Activated CD8-positive, alpha-beta T cell treated with anti-CD3 and anti-CD28 coated beads, Interleukin-2, amount 10 ng/mL, durations not matched to agents 7 days and 5 days (primary cell): ENCODE measurements around the gene PCDH9. TPM values are rescaled to one million over a fixed set of nuclear protein-coding genes. Genes with fewer than 3 reads are reported as not detected.

ENCODE experiments used
- ATAC-seq: fragments of 150-1000 bp; cut with Tn5 transposase; one replicate; pipeline ENCODE4 v1.10.0; 2021; ENCODE audit warnings: moderate library complexity
- CTCF ChIA-PET: fragments of 350-600 bp; sonication (Branson Sonifier 250); formaldehyde crosslinking; loops from one replicate; lab custom pipeline; 2021; ENCODE audit warnings: antibody characterized with exemption; lab: Charles Lee
- POLR2A ChIA-PET: fragments of 350-600 bp; sonication (Branson Sonifier 250); formaldehyde crosslinking; loops from one replicate; lab custom pipeline; 2021; ENCODE audit warnings: antibody characterized with exemption; lab: Charles Lee
- DNase-seq: peaks from one replicate; pipeline ENCODE4 v3.0.0-alpha.2; 2020
- H3K27ac Mint-ChIP-seq: one replicate; pipeline ENCODE4 v1.8.0; 2021; ENCODE audit warnings: mild to moderate bottlenecking, mixed read lengths
- H3K27me3 Mint-ChIP-seq: one replicate; pipeline ENCODE4 v1.8.0; 2021; ENCODE audit warnings: low read depth, mixed read lengths
- H3K36me3 Mint-ChIP-seq: one replicate; pipeline ENCODE4 v1.8.0; 2021; ENCODE audit warnings: low read depth, mixed read lengths
- H3K4me1 Mint-ChIP-seq: one replicate; pipeline ENCODE4 v1.8.0; 2021; ENCODE audit warnings: low read depth, mixed read lengths
- H3K4me3 Mint-ChIP-seq: one replicate; pipeline ENCODE4 v1.8.0; 2021; ENCODE audit warnings: mild to moderate bottlenecking, mixed read lengths
- H3K9me3 Mint-ChIP-seq: one replicate; pipeline ENCODE4 v1.8.0; 2022; ENCODE audit warnings: mixed read lengths; ENCODE audit not compliant: insufficient read depth
- total RNA-seq, 2 experiments: library from RNA; stranded (reverse); gene quantifications; one replicate each; pipeline ENCODE4 v1.2.3, GENCODE V29; 2021

PCDH9 gene
- total RNA-seq, 2 experiments from 2014 or later, result 0.08 to 0.13 TPM

DNA sequence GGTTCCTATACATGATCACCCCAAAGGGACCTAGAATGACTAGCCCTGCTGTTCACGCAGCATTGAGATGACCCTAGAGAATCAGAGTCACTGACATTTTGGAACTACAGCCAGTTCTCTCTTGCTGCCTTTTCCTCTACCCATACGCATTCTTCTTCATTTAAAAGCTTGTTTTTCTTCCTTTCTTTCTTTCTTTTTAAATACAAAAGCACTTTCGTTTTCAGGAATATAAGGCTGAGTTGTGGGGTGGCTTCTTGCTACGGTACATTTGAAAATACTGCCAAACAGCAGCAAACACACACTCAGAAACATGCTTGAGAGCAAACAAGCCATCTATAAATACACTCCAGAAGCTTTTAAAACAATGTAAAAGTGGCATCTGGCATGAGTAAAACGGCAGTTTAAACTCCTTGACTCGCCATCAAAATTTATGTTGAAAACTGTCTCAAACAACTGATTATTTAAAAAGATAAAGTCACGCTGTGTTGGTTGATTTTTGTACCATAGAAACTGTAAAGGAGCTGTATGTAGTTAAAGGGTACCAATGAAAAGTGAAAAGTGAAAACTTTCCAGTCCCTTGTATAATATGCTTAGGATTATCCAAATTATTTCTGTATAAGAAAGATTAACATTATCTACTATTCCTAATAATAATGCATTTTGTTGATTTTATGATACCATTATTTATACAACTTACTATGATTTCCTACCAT lies 95.6 kb downstream of the PCDH9 start:
- no peaks in the 10 kb centered on the region for H3K27me3 Mint-ChIP-seq
- DNase-seq, result no peak
- no peak for ATAC-seq
- H3K27ac Mint-ChIP-seq, result no peak overlapping the region
- no peaks in the 10 kb centered on the region for H3K36me3 Mint-ChIP-seq
- H3K4me1 Mint-ChIP-seq, result no peaks in the 10 kb centered on the region
- H3K9me3 Mint-ChIP-seq, result no peaks in the 10 kb centered on the region
- no peak overlapping the region for H3K4me3 Mint-ChIP-seq
- CTCF ChIA-PET, result interaction anchor here (0.8 kb wide), 1 partner anchor 140 kb away, joined by 3 read pairs; no protein-coding TSS in a partner anchor
- POLR2A ChIA-PET, result no interaction called here

DNA sequence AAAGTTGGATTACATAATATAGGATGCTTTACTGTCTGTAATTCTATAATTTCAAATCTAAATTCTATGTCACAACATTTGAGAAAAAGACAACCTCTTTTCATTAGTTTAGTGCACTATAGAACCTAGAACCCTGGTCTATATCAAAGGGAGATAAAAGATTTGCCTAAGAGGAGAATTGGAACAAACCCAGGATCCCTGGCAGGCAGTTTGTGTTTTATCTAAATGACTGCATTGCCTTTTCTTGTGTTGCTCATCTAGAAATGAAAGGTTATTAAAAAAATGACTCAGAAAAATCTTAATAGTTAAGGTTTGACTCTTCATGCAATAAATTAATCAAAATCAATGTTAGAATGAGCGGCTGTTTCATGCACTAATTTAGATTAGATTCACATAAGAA lies 96.7 kb downstream of the PCDH9 start:
- no peak overlapping the region for H3K4me3 Mint-ChIP-seq
- no peaks in the 10 kb centered on the region for H3K36me3 Mint-ChIP-seq
- ATAC-seq (no peak), DNase-seq (no peak)
- H3K27me3 Mint-ChIP-seq, result no peaks in the 10 kb centered on the region
- no peak overlapping the region for H3K27ac Mint-ChIP-seq
- ChIA-PET CTCF (no interaction called here), POLR2A (no interaction called here)
- H3K4me1 Mint-ChIP-seq, result no peaks in the 10 kb centered on the region
- no peaks in the 10 kb centered on the region for H3K9me3 Mint-ChIP-seq

DNA sequence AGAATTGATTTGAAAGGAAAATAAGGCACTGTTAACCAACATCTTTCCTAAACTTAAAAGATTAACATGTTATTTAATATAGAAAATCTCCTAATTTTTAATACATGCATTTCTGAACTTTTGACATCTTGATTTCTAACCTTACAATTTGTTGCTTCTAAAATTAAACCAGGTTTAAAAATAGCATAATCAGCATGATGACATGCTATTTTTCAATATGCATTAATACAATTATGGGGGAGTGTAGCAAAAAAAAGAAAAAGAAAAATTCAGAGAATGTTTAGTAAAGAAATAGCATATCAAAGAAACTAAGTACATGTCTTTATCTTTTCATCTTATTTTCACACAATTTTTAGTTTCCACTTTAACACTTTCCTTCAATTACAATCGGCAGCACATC lies 98.7 kb downstream of the PCDH9 start:
- ATAC-seq, result no peak
- no peak overlapping the region for H3K27ac Mint-ChIP-seq
- ChIA-PET POLR2A (no interaction called here), CTCF (no interaction called here)
- DNase-seq, result no peak
- H3K27me3 Mint-ChIP-seq, result no peaks in the 10 kb centered on the region
- H3K4me1 Mint-ChIP-seq, result no peaks in the 10 kb centered on the region
- no peaks in the 10 kb centered on the region for H3K9me3 Mint-ChIP-seq
- no peak overlapping the region for H3K4me3 Mint-ChIP-seq
- H3K36me3 Mint-ChIP-seq, result no peaks in the 10 kb centered on the region

DNA sequence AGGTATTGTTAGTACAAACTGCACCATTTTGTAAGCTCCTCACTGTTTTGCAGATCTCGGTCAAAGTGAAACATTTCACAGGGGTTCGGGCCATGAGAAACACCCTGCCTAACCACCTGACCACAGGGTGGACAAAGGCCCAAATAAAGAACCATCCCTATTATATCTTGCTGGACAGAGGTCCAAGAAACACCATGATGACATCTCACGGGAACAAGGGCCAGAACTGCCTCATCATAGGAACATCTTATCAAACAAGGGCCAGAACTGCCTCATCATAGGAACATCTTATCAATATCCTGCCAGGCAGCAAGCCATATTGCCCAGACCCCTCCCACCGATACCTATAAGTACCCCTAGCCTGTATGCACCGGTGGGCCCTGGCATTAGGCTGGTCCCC lies 99.7 kb downstream of the PCDH9 start:
- H3K4me1 Mint-ChIP-seq, result no peaks in the 10 kb centered on the region
- DNase-seq, result no peak
- H3K27ac Mint-ChIP-seq, result no peak overlapping the region
- ChIA-PET POLR2A (interaction anchor here (0.7 kb wide), 1 partner anchor 21 kb away, joined by 3 read pairs; no protein-coding TSS in a partner anchor), CTCF (no interaction called here)
- ATAC-seq, result no peak
- no peaks in the 10 kb centered on the region for H3K36me3 Mint-ChIP-seq
- H3K27me3 Mint-ChIP-seq, result no peaks in the 10 kb centered on the region
- H3K4me3 Mint-ChIP-seq, result no peak overlapping the region
- no peaks in the 10 kb centered on the region for H3K9me3 Mint-ChIP-seq

DNA sequence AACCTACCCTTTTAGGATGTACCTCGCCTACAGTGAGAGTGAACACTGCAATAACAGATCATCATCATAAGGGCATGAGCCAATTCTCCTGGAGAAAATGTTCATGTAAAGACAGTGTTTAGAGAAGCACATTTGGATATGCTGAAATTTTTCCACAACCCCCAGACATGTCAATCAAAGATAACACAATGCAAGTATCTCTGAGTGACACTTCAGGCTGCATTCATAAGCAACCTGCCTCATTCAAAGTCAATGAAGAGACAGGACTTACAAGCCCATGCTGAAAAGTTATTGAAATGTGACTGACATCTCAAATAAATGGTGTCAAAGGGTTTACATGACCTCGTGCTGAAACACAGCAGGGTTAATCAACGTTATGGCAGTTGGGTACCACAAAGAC lies 102.0 kb downstream of the PCDH9 start:
- ATAC-seq, result no peak
- Mint-ChIP-seq H3K27me3 (no peaks in the 10 kb centered on the region), H3K27ac (no peak overlapping the region), H3K4me1 (no peaks in the 10 kb centered on the region), H3K36me3 (no peaks in the 10 kb centered on the region), H3K4me3 (no peak overlapping the region), H3K9me3 (no peaks in the 10 kb centered on the region)
- CTCF ChIA-PET, result no interaction called here
- POLR2A ChIA-PET, result no interaction called here
- DNase-seq, result no peak

DNA sequence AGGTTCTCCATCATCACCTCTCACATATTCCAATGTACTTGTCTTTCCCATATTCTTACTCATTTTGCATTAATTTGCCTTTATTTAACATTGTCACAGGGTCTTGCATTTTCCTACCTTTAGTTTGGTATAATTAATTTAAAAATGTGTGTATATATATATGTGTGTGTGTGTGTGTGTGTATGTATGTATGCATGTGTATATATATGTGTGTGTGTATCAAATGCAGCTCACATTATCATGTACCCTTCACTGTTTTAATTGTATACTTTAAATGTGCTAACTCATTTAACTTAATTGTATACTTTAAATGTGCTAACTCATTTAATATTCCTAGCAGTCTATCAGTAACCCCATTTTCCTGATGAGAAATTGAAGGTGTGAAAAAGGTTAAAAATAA lies 104.5 kb downstream of the PCDH9 start:
- Mint-ChIP-seq H3K4me3 (no peak overlapping the region), H3K4me1 (no peaks in the 10 kb centered on the region), H3K36me3 (no peaks in the 10 kb centered on the region), H3K9me3 (no peaks in the 10 kb centered on the region), H3K27ac (no peak overlapping the region), H3K27me3 (no peaks in the 10 kb centered on the region)
- DNase-seq, result no peak
- ATAC-seq, result no peak
- ChIA-PET CTCF (no interaction called here), POLR2A (no interaction called here)

DNA sequence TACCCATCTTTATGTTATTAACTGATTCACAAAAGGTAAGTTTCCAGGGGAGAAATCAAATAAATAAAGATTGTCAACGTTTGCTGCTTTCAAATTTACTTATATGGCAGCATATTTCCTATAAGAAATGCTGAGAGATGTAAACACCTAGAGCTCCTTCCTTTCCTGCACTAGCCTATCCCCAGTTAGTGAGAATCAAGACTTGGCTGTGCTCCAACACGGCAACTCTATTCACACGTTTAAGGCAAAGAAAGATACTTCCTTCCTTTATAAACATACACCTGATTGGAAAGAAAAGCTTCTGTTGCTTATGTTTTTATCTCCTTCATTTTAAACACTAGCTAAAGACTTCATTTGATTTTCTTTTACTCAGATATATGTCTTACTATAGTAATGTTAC lies 107.0 kb downstream of the PCDH9 start:
- Mint-ChIP-seq H3K4me3 (no peak overlapping the region), H3K36me3 (no peaks in the 10 kb centered on the region), H3K9me3 (no peaks in the 10 kb centered on the region), H3K27me3 (no peaks in the 10 kb centered on the region), H3K27ac (no peak overlapping the region), H3K4me1 (no peaks in the 10 kb centered on the region)
- ChIA-PET CTCF (no interaction called here), POLR2A (no interaction called here)
- DNase-seq, result no peak
- no peak for ATAC-seq

DNA sequence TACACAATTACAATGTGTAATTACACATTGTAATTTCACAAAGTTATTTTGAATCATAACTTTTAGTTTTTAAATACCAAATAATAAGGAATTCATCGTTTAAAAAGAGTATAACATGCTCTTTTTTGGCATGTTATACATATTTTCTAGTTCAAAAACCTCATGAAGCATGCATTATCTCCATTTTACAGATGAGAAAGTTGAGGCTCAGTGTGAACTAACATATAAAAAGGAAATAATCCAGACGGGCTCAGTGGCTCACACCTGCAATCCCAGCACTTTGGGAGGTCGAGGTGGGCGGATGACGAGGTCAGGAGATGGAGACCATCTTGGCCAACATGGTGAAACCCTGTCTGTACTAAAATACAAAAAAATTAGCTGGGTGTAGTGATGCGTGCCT lies 107.9 kb downstream of the PCDH9 start:
- DNase-seq (no peak), ATAC-seq (no peak)
- ChIA-PET CTCF (no interaction called here), POLR2A (no interaction called here)
- H3K9me3 Mint-ChIP-seq, result no peaks in the 10 kb centered on the region
- H3K4me3 Mint-ChIP-seq, result no peak overlapping the region
- H3K36me3 Mint-ChIP-seq, result no peaks in the 10 kb centered on the region
- no peaks in the 10 kb centered on the region for H3K27me3 Mint-ChIP-seq
- no peak overlapping the region for H3K27ac Mint-ChIP-seq
- no peaks in the 10 kb centered on the region for H3K4me1 Mint-ChIP-seq

DNA sequence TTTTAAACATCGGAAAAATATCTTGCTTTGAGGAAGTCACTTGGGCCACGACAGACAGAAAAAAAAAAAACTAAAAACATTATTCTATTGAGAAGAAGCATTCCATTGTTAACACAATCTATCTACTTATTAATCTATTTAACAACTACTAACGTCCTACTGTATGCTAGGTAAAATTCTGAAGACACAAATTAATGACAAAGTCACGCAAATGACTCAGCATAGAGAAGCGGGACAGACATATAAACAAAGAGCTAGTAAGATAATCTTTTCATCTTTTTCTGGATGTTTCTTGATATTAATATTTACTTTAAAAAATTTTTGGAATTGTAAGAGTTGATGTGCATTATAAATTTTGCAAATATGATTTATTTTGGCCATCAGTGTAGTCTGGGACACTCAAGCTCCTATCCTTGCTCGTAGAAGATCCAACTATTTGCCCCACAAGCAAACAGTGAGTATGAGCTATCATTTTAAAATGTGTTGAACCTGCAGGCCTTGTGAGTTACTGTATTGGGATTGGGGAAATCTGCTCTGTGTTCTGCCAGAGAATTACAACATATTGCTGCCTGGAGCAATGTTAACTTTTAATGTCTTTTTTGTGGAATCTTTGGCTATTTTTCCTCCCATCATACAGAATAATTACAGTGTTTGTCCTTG lies 109.1 kb downstream of the PCDH9 start:
- no peaks in the 10 kb centered on the region for H3K36me3 Mint-ChIP-seq
- CTCF ChIA-PET, result no interaction called here
- no peak overlapping the region for H3K4me3 Mint-ChIP-seq

DNA sequence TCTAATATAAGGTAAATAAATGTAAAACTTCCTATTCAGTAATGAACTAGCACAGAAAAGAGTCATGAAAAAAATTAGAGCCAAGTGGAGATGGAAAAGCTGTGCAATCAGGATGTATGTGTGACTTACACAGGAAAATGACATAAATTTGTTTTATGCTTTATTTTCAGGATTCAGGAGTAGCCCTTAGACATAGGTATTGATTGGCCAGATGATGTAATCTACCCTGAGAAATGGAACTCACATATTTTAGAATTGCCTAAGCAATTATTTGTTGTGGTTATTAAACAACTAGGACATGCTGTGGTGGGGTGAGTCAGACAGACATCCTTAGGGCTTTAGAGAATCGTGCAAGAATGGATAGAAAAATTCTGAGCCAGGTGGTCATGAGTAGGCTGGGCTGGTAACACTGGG lies 110.6 kb downstream of the PCDH9 start:
- Mint-ChIP-seq H3K4me3 (no peak overlapping the region), H3K36me3 (no peaks in the 10 kb centered on the region), H3K27me3 (no peaks in the 10 kb centered on the region), H3K27ac (no peak overlapping the region), H3K4me1 (no peaks in the 10 kb centered on the region), H3K9me3 (no peaks in the 10 kb centered on the region)
- ATAC-seq, result no peak
- ChIA-PET CTCF (no interaction called here), POLR2A (interaction anchor here (0.7 kb wide), 1 partner anchor 141 kb away, joined by 3 read pairs; no protein-coding TSS in a partner anchor)
- no peak for DNase-seq

More for the DNA sequence above, 109.1 kb downstream of the PCDH9 start:
- Mint-ChIP-seq H3K9me3 (no peaks in the 10 kb centered on the region), H3K27ac (no peak overlapping the region), H3K27me3 (no peaks in the 10 kb centered on the region), H3K4me1 (no peaks in the 10 kb centered on the region)
- ATAC-seq (no peak), DNase-seq (no peak)
- POLR2A ChIA-PET, result no interaction called here

DNA sequence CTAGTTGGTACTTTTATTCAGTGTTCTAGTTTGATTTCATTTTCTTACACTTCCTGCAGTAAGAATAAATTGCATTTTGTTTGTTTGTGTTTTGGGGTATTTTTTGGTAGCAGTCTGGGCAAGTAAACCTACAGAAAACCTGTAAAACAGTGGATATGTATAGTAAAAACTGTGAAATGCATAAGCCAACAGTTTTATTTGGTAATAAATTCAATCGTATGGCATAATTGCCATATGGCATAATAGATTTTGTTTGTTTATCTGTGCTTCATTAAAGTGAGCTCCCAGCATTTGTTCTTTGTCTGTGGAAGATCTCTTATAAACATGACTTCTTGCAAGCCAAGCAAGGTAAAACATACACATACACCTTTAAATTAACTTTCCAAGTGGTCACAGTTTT lies 111.9 kb downstream of the PCDH9 start:
- H3K9me3 Mint-ChIP-seq, result no peaks in the 10 kb centered on the region
- no peak overlapping the region for H3K27ac Mint-ChIP-seq
- DNase-seq, result no peak
- no peaks in the 10 kb centered on the region for H3K27me3 Mint-ChIP-seq
- POLR2A ChIA-PET, result no interaction called here
- no peaks in the 10 kb centered on the region for H3K4me1 Mint-ChIP-seq
- no peaks in the 10 kb centered on the region for H3K36me3 Mint-ChIP-seq
- no peak for ATAC-seq
- CTCF ChIA-PET, result no interaction called here
- H3K4me3 Mint-ChIP-seq, result no peak overlapping the region

DNA sequence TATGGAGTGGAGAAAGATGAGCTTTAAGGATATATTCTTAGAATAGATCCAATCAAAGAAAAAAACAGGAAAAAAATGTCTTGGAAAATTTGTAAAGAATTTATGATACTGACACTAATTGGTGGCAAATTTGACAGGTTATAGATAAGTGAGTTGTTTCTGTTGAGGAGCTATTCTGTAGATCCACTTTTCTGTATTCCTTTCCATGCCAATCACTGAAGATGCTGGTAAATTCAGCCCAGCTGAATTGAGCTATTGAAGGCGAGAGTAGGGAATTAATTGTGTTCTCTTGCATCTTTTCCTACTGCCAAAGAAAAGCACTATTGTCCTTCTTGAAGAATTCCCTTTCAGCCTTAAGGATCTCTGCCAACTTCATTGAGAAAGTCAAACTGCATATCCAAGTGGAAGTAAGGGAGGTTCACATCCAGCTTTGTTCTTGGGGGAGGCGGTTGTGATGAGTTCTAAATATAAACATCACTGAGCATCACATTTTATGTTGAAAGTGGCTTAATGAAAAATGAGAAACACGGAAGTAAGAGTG lies 113.1 kb downstream of the PCDH9 start:
- DNase-seq (no peak), ATAC-seq (no peak)
- Mint-ChIP-seq H3K36me3 (no peaks in the 10 kb centered on the region), H3K4me3 (no peak overlapping the region), H3K27ac (no peak overlapping the region), H3K4me1 (no peaks in the 10 kb centered on the region), H3K27me3 (no peaks in the 10 kb centered on the region), H3K9me3 (no peaks in the 10 kb centered on the region)
- CTCF ChIA-PET, result no interaction called here
- POLR2A ChIA-PET, result no interaction called here
